HG03159 (cell line): ENCODE measurements around the gene CLMP.

ENCODE experiments used
- ATAC-seq: cut with Tn5 transposase; IDR thresholded peaks from one replicate; pipeline ENCODE4 v1.9.1; 2021; ENCODE audit warnings: mild to moderate bottlenecking, moderate library complexity; ENCODE audit not compliant: unreplicated experiment

CLMP gene

GRCh38 chr11:123195188-123196059, at the start of gene CLMP:
Gene CLMP, minus strand, starts transcription at chr11:123195248. Its CDS starts 308 bp downstream, at chr11:123194940.
- no peak for ATAC-seq

GRCh38 chr11:123241874-123242543, 47.0 kb upstream of the CLMP start:
- no peak for ATAC-seq

GRCh38 chr11:123241294-123241693, 46.2 kb upstream of the CLMP start:
- ATAC-seq, result no peak

- no peak for ATAC-seq
These were observed 44.4 kb upstream of the CLMP start for GRCh38 chr11:123239191-123240150.

GRCh38 chr11:123238297-123238696, 43.2 kb upstream of the CLMP start:
- ATAC-seq, result no peak

GRCh38 chr11:123236879-123237278, 41.8 kb upstream of the CLMP start:
- ATAC-seq, result no peak

- no peak for ATAC-seq
These were observed 40.7 kb upstream of the CLMP start for GRCh38 chr11:123235656-123236261.

- ATAC-seq, result no peak
These were observed 40.1 kb upstream of the CLMP start for GRCh38 chr11:123235117-123235655.

GRCh38 chr11:123233975-123234334, 38.9 kb upstream of the CLMP start:
- ATAC-seq, result no peak

- peak; percentile 97 for ATAC-seq
These were observed 38.4 kb upstream of the CLMP start for GRCh38 chr11:123233280-123233974.

GRCh38 chr11:123231777-123232176, 36.7 kb upstream of the CLMP start:
- no peak for ATAC-seq

- ATAC-seq, result no peak
These were observed 36.2 kb upstream of the CLMP start for GRCh38 chr11:123231256-123231655.

- ATAC-seq, result no peak
These were observed 35.3 kb upstream of the CLMP start for GRCh38 chr11:123230346-123230745.

- no peak for ATAC-seq
These were observed 33.6 kb upstream of the CLMP start for GRCh38 chr11:123228496-123229163.

- no peak for ATAC-seq
These were observed 32.9 kb upstream of the CLMP start for GRCh38 chr11:123227763-123228495.

- no peak for ATAC-seq
These were observed 26.5 kb upstream of the CLMP start for GRCh38 chr11:123221584-123221983.

- ATAC-seq, result no peak
These were observed 26.1 kb upstream of the CLMP start for GRCh38 chr11:123221096-123221561.

- no peak for ATAC-seq
These were observed 24.1 kb upstream of the CLMP start for GRCh38 chr11:123219066-123219690.
